Measurements from ENCODE around the gene PADI1. TPM values are rescaled to one million over a fixed set of nuclear protein-coding genes. Genes with fewer than 3 reads are reported as not detected.

PADI1 gene
- total RNA-seq, 4 donors from 2014 or later: 0.14 TPM; not detected in 3

GRCh38 chr1:17214876-17215544 is 10.1 kb downstream of the PADI1 start:
- H3K27me3 ChIP-seq: peaks cover 41% of the 10 kb centered on the region
- DNase-seq: no peak
- intact Hi-C loops (cut with DNase I; ENCODE audit: low total_unique reads): no loop called here
- no peak overlapping the region for H3K4me3 ChIP-seq
- H3K27ac ChIP-seq: no peak overlapping the region
- no peaks in the 10 kb centered on the region for H3K9me3 ChIP-seq
- WGBS, 2 donors (ENCODE audit: low coverage in 1 of 2): 74 to 89% methylated on average over 1 to 5 of the region's 5 CpGs
- in situ Hi-C loops (cut with MboI; ENCODE audit: low pct_ligation_motif_present in 1 of 4, low pct_unique_long_range_greater_than_20kb in 1 of 4, low sequenced_read_pairs in 3 of 4): no loop called here
- no peaks in the 10 kb centered on the region for H3K36me3 ChIP-seq
- TF ChIP-seq EP300 (IDR thresholded peaks at IDR 0.05; ENCODE audit: low read depth): no peak
- TF ChIP-seq POLR2A (IDR thresholded peaks at IDR 0.05): no peak
- TF ChIP-seq CTCF (IDR thresholded peaks at IDR 0.05): no peak
- H3K4me1 ChIP-seq: peaks cover 0 to 13% (median 2%) of the 10 kb centered on the region in 4 donors

- 82% methylated on average over 6 of the region's 6 CpGs; no CpG with 5 or more reads in 1 of the 2 donors for WGBS, 2 donors (ENCODE audit: low coverage in 1 of 2)
- H3K27me3 ChIP-seq: peaks cover 41% of the 10 kb centered on the region
- H3K9me3 ChIP-seq: no peaks in the 10 kb centered on the region
- no peaks in the 10 kb centered on the region for H3K36me3 ChIP-seq
- H3K4me1 ChIP-seq: peaks cover 0 to 13% (median 2%) of the 10 kb centered on the region in 4 donors
- TF ChIP-seq POLR2AphosphoS5 (IDR thresholded peaks at IDR 0.05) (no peak), POLR2A (IDR thresholded peaks at IDR 0.05) (no peak), EP300 (IDR thresholded peaks at IDR 0.05; ENCODE audit: low read depth) (no peak), CTCF (IDR thresholded peaks at IDR 0.05) (no peak)
- no peak overlapping the region for H3K27ac ChIP-seq
- in situ Hi-C loops (cut with MboI; ENCODE audit: low pct_ligation_motif_present in 1 of 4, low pct_unique_long_range_greater_than_20kb in 1 of 4, low sequenced_read_pairs in 3 of 4) (no loop called here), intact Hi-C loops (cut with DNase I; ENCODE audit: low total_unique reads) (no loop called here)
- H3K4me3 ChIP-seq: no peak overlapping the region
- DNase-seq: no peak
Observed at GRCh38 chr1:17215545-17215890, 10.6 kb downstream of the PADI1 start.

GRCh38 chr1:17216078-17216477 is 11.2 kb downstream of the PADI1 start:
- intact Hi-C loops (cut with DNase I; ENCODE audit: low total_unique reads): no loop called here
- Histone ChIP-seq H3K27ac (no peak overlapping the region), H3K4me1 (peaks cover 0 to 13% (median 2%) of the 10 kb centered on the region in 4 donors), H3K4me3 (no peak overlapping the region), H3K36me3 (no peaks in the 10 kb centered on the region), H3K27me3 (peaks cover 41% of the 10 kb centered on the region), H3K9me3 (no peaks in the 10 kb centered on the region)
- no peak for DNase-seq
- 66% methylated on average over 5 of the region's 5 CpGs; no CpG with 5 or more reads in 1 of the 2 donors for WGBS, 2 donors (ENCODE audit: low coverage in 1 of 2)
- in situ Hi-C loops (cut with MboI; ENCODE audit: low pct_ligation_motif_present in 1 of 4, low pct_unique_long_range_greater_than_20kb in 1 of 4, low sequenced_read_pairs in 3 of 4): no loop called here
- no peak for TF ChIP-seq POLR2A (IDR thresholded peaks at IDR 0.05)

- Histone ChIP-seq H3K9me3 (no peaks in the 10 kb centered on the region), H3K27me3 (peaks cover 34% of the 10 kb centered on the region), H3K27ac (no peak overlapping the region), H3K36me3 (no peaks in the 10 kb centered on the region), H3K4me1 (peaks cover 0 to 8% (median 2%) of the 10 kb centered on the region in 4 donors), H3K4me3 (no peak overlapping the region)
- WGBS, 2 donors (ENCODE audit: low coverage in 1 of 2): 72 to 74% methylated on average over 3 of the region's 3 CpGs
- in situ Hi-C loops (cut with MboI; ENCODE audit: low pct_ligation_motif_present in 1 of 4, low pct_unique_long_range_greater_than_20kb in 1 of 4, low sequenced_read_pairs in 3 of 4): no loop called here
- DNase-seq: no peak
- intact Hi-C loops (cut with DNase I; ENCODE audit: low total_unique reads): no loop called here
- TF ChIP-seq CTCF (IDR thresholded peaks at IDR 0.05) (no peak), POLR2AphosphoS5 (IDR thresholded peaks at IDR 0.05) (no peak), POLR2A (IDR thresholded peaks at IDR 0.05) (no peak), EP300 (IDR thresholded peaks at IDR 0.05; ENCODE audit: low read depth) (no peak)
Observed at GRCh38 chr1:17217607-17218006, 12.7 kb downstream of the PADI1 start.

- peaks cover 21% of the 10 kb centered on the region for H3K27me3 ChIP-seq
- no peak for DNase-seq
- TF ChIP-seq POLR2AphosphoS5 (IDR thresholded peaks at IDR 0.05) (no peak), POLR2A (IDR thresholded peaks at IDR 0.05) (no peak), EP300 (IDR thresholded peaks at IDR 0.05; ENCODE audit: low read depth) (no peak), CTCF (IDR thresholded peaks at IDR 0.05) (no peak)
Observed at GRCh38 chr1:17218939-17219338, 14.0 kb downstream of the PADI1 start.

More at GRCh38 chr1:17218939-17219338, 14.0 kb downstream of the PADI1 start:
- intact Hi-C loops (cut with DNase I; ENCODE audit: low total_unique reads) (no loop called here), in situ Hi-C loops (cut with MboI; ENCODE audit: low pct_ligation_motif_present in 1 of 4, low pct_unique_long_range_greater_than_20kb in 1 of 4, low sequenced_read_pairs in 3 of 4) (no loop called here)
- Histone ChIP-seq H3K27ac (no peak overlapping the region), H3K9me3 (no peaks in the 10 kb centered on the region), H3K4me3 (no peak overlapping the region), H3K36me3 (no peaks in the 10 kb centered on the region), H3K4me1 (no peaks in the 10 kb centered on the region)
- WGBS, 2 donors (ENCODE audit: low coverage in 1 of 2): 46 to 58% methylated on average over 7 of the region's 7 CpGs
